NCI-H345 (cell line): ENCODE measurements around the gene CAPN1.
"Not testable (repeated sequence)": the region's sequence is repeated elsewhere in the genome, so short reads cannot be mapped to it uniquely, and the experiment has no call there.

ENCODE experiments used
- DNase-seq: peaks from one replicate; lab custom pipeline; 2025; lab: John Stamatoyannopoulos, UW

Gene CAPN1

GRCh38 chr11:65160643-65161042 lies 21.1 kb upstream of the CAPN1 start:
- DNase-seq: no peak

- DNase-seq: no peak
Measured at GRCh38 chr11:65163684-65164083, 18.0 kb upstream of the CAPN1 start.

- DNase-seq: no peak
Measured at GRCh38 chr11:65165410-65166317, 16.1 kb upstream of the CAPN1 start.

GRCh38 chr11:65166893-65167292 lies 14.8 kb upstream of the CAPN1 start:
- no peak for DNase-seq

GRCh38 chr11:65167656-65168055 lies 14.1 kb upstream of the CAPN1 start:
- no peak for DNase-seq

GRCh38 chr11:65169164-65169641 lies 12.5 kb upstream of the CAPN1 start:
- DNase-seq: no peak

GRCh38 chr11:65170058-65170534 lies 11.6 kb upstream of the CAPN1 start, which contains the start of gene SPDYC:
SPDYC (plus strand) TSS chr11:65170233; CDS start chr11:65171358, 1,125 bp downstream.
- DNase-seq: no peak

GRCh38 chr11:65172600-65172999 lies 9.1 kb upstream of the CAPN1 start:
- no peak for DNase-seq

- not testable (repeated sequence) for DNase-seq
Measured at GRCh38 chr11:65174571-65175010, 7.1 kb upstream of the CAPN1 start.

GRCh38 chr11:65180877-65181568 lies 705 bp upstream of the CAPN1 start:
- peak; percentile 56 for DNase-seq

GRCh38 chr11:65182258-65183170 lies 786 bp downstream of the CAPN1 start:
- DNase-seq: peak; percentile 52

GRCh38 chr11:65183201-65183891 lies 1.6 kb downstream of the CAPN1 start:
- DNase-seq: no peak

- DNase-seq: no peak
Measured at GRCh38 chr11:65184146-65184545, 2.4 kb downstream of the CAPN1 start.

- DNase-seq: no peak
Measured at GRCh38 chr11:65185171-65185570, 3.4 kb downstream of the CAPN1 start.

GRCh38 chr11:65185869-65186341 lies 4.2 kb downstream of the CAPN1 start:
- DNase-seq: no peak

- no peak for DNase-seq
Measured at GRCh38 chr11:65186701-65187100, 5.0 kb downstream of the CAPN1 start.

GRCh38 chr11:65187146-65187675 lies 5.5 kb downstream of the CAPN1 start:
- DNase-seq: no peak

GRCh38 chr11:65187971-65188461 lies 6.3 kb downstream of the CAPN1 start:
- no peak for DNase-seq

GRCh38 chr11:65188486-65188885 lies 6.8 kb downstream of the CAPN1 start:
- DNase-seq: no peak

- DNase-seq: no peak
Measured at GRCh38 chr11:65189191-65189590, 7.5 kb downstream of the CAPN1 start.
